ENCODE measurements around the gene CAB39.

CAB39 gene

DNA sequence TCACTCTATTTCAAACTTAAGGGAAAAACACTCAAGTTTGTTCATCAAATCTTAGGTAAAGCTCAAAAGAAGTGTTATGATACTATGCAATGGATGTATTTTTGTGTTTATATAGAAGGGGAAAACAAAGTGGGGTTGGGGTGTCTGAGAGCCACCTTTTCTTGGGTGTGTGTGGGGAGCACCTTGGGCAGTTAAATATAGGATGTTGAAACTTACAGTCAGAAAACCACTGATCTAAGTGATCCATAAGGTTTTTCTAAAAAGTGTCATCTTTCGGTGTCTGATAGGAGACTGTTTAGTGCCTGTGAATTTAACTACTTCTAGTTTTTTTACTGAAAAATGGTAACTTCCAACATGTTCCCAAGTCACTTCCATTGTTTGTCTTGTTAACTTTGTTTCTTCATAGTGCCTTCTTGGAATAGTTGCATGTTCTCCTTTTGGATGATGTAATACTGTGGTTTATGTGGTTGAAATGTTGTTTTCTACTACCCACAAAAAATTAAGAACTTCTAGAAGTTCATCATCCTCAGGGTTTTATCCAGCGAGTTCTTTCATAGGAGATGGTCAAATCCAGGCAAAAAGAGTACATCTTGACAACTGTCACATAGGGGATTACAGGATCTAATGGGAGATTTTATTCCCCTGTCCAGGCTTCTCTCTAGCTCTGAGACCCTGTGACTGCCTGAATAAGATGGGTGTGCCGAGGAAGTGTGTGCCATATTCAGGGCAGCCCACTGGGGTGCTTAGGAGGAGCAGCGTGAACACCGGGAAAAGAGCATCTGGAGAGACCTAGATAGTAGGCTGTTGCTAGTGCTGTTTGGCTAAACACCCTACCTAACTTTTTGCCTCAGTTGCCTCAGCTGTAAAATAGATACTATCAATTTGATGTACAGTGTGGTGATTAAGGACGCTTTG, 46.2 kb downstream of the CAB39 start:
- DNase-seq = no peak

DNA sequence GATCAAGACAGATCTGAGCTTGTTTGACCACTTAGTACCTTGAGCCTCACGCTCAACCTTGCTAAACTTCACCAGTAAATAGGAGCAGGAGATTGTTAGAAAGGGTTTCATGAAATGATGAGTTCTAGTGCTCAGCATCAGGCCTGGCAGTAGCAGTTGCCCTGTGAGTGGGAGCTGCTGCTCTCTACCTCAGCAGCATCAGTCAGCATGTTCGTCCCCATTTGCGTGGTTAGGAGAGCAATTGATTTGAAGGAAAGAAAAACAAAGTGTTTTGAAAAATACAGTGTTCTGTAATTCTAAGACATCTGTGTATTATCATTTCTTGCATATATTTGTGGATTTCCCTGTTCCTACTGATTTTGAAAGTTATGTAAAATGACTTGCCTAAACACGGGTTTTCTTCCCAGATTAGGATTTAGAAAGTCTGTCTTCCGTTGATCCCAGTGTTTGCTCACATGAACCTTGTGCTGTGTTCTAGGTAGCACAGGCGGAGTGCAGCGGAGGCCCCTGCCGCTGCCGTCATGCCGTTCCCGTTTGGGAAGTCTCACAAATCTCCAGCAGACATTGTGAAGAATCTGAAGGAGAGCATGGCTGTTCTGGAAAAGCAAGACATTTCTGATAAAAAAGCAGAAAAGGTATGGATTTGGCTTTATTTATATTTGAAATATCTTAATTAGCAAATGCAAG, 47.0 kb downstream of the CAB39 start:
- DNase-seq = no peak

DNA sequence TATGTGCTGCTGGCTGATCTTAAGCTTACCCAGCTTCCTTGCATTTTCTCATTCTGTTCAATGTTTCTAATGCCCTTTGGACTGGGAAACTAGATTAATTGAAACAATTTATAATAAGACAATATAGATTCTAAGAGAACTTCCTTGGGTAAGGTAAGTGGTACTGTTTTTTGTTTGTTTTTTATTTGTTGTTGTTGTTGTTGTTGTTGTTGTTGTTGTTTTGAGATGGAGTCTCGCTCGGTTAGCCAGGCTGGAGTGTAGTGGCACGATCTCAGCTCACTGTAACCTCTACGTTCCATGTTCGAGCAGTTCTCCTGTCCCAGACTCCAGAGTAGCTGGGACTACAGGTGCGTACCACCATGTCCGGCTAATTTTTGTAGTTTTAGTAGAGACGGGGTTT, 49.1 kb downstream of the CAB39 start:
- DNase-seq = no peak

DNA sequence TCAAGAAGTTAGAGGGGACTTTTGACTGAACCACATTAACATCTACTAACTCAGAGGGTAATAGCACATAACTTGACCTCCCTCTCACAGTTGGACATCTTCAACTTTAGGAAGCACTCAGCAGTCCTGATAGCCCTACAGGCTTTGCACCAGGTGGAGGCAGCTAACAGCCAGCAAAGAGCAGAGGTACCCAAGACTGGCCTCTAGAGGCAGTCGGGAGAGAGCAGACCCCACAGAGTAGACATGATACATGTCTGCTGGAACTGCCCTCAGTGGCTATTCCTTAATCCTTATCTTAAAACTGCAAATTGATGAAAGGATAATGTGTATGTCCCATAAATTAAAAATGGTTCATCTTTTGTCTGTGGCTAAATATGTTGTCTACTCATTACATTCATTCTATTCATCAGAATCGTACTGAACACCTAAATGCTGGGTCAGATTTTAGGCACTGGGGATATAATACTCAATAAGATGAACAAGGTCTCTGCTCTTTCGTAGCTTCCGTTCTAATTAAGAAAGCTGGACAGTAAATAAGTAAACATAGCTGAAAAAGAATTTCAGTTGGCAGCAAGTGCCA, 49.8 kb downstream of the CAB39 start:
- no peak for DNase-seq

DNA sequence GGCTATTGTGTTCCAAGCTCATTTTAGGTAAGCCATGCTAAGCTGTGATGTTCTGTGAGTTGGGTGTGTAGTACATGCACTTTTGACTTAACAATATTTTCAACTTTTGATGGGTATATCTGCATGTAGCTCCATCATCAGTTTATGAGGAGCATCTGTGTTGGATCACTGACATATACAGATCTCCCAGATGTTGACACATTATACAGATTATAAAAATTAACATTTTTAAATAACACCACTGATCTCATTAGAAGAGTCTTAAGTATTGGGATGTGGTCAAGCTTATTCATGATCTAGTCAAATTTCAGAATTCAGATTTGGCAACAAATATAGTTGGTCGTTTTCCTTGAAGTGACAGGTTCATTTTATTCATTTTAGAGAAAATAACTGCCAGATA, 51.7 kb downstream of the CAB39 start:
- DNase-seq = no peak

DNA sequence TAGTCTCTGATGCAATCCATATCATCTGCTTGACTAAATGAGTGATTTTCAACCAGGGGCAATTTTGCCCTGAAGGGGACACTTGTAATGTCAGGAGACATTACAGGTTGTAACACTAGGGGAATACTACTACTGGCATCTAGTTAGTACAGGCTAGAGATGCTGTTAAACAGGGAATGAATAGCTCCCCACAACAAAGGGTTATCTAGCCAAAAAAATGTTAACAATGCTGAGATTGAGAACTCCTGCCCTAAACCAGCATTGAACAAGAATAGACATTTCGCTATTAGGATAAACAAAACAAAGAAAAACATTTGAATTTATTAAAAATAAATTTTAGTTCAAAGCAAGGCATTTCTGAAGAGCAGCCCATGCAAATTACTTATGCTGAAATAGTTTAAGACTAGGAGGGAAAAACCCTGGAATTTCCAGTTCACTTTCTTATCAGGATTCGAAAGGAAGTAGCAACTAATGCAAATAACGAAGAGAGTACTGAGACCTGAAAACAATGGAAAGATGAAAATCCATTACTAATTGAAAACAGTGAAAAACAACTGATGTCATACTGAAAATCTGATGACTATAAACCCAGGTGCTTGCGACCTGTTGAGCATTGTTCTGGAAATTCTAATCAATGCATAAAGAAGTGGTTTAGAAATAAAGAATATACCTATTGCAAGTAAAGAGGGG, 53.1 kb downstream of the CAB39 start:
- DNase-seq = no peak

DNA sequence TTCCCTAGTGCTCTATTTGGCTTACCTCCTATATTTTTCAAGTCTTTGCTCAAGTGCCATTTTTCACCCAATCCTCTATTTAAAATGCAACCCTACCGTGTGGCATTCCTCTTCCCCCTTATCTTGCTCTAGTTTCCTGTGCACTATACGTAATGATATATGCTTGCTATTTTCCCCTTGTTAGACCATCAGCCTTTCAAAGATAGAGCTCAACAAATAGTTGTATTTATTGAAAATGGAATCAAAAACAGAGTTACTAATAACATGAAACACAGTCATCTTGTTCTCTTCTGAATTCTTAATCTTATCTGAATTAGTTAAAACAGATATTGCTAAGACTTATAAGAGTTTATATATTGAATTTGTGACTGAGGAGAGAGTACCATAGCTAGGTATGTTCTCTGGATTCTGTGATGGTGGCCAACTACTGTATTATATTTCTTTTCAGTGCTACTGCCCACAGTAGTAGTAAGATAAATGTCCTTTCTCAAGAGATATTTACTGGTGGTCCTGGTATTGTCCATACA, 55.3 kb downstream of the CAB39 start:
- no peak for DNase-seq

DNA sequence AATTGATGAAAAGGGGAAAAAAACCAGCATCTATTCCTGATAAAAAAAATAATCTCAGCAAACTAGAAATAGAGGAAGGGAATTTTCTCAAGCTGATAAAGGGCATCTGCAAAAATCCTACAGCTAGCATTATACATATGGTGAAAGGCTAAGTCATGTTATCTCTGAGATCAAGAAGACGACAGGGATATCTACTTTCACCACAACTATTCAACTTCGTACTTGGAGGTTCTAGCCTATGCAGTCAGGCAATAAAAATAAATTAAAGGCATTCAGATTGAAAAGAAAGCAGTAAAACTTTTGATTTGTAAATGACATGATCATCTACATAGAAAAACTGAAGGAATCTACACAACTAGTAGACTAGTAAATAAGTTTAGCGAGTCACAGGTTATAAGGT, 58.2 kb downstream of the CAB39 start:
- no peak for DNase-seq

DNA sequence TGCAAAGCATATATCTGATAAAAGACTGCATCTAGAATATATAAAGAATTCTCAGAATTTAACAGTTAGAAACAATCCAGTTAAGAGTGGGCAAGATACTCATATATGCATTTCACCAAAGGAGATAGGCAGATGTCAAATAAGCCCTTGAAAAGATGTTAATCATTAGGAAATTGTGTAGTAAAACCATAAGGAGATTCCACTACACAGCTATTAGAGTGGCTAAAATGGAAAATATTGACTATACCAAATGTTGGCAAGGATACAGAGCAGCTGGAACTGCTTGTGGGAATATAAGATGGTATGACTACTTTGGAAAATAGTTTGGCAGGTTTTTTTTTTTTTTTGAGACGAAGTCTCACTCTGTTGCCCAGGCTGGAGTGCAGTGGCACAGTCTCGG, 59.5 kb downstream of the CAB39 start:
- DNase-seq = no peak

DNA sequence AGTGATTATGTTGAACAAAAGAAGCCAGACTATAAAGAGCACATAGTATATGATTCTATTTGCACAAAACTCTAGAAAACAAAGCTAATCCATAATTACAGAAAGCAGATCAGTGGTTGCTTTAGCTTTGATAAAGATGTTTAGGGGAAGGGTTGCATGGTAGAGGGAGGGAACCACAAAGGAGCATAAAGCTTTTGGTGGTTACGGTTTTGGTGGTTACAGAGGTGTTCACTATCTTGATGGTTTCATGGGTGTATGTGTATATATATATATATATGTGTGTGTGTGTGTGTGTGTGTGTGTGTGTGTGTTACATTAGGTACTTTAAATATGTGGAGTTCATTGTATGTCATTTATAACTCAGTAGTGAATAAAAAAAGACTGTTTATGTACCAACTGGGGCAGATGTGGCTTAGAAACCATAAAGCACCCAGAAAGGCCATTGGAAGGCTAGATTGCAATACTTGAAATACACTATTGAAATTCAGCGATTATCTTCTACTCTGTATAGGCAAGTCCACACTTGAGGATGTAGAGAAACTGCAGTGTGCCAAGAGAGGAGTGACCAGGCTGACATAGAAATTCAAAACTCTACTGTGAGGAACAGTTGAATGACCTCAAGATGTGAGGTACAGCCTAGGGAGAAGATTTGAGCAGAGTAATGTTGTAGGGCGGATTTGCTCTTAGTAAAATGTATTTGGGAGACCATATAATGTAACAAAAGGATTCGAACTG, 60.6 kb downstream of the CAB39 start:
- DNase-seq = no peak

DNA sequence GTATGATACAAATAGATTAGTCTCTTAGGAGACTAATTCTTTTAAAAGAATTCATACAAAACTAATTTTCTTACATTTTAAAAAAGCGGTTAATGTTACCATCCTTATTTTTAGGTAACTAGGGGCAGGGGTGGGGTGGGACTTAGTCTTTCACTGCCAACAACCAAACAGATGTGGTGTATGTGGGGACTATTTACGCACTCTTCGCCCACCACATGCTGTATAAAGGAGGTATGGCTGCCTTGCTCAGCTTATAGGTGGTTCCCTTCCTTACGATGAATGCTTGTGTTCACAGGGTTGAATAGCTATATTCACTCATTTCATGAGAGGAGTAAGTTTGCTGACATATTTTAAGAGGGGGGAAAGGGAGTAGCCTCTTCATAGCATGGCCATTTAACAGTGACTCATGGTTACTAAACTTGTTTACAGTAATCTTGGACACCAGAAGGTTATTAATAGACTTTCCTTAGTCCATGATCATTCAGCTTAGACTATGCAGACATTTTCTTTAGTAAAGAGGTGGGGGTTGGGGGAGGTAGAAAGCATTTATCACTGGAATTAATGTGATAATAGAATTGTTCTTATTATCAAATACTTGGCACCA, 61.8 kb downstream of the CAB39 start:
- DNase-seq = no peak

DNA sequence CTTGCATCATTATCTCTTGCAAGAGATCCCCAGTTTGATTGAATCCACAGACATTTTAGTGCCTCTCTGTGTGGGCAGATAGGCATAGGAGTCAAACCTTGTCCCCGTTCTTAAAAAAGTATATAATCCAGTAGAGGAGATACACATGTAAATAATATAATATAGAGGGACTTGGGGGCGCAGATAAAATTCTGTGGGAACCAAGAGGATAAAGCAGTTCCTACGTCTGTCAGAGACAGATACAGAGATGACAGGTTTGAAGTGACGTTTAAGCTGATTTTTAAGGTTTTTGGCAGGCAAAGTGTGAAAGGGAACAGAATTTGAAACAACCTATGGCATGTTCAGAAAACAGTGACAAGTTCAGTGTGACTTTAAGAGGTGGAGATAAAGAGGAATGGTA, 63.1 kb downstream of the CAB39 start:
- DNase-seq = no peak

DNA sequence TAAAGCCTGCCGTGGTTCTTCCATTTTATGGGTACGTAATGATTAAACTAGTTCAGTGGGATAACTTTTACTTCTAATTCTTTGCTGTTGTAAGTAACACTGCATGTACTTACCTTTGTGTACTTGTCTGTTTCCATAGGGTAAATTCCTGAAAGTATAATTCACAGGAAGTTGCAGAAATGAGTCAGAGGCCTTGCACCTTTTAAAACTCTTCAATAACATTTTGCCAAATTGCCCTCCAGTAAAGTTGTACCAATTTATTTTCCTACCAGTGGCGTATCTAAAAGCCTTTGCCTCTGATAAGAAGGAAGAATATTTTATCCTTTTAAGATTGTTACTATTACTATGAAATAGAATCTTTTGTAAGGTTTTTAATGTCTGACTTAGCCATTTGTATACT, 65.1 kb downstream of the CAB39 start:
- DNase-seq = no peak

DNA sequence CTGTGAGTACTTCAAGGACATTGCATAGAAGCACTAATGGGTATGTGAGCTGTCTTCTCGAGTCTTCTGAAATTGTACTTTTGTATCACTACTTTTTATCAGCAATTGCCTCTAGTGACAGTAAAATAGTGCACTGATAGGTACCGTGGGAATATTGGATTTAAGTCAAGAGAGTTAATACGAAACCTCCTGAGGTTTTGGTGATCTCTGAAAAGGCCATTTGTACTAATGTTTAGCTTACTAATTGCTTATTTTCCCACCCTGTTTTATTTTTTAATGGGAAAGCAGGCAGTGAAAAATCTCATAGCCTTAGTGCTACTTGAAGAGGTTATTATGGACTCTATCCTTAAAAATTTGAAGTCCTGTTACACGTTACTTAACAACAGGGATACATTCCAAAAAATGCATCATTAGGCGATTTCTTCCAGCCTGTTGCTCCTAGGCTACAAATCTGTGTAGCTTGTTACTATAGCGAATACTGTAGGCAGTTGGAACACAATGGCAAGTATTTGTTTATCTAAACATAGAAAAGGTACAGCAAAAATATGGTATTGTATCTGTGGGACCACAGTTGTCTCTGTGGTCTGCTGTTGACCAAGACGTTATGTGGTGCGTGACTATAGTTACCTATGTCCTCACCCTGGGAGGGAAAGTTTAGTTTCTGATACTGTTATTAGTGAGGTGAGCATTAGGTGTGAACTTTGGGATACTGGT, 65.9 kb downstream of the CAB39 start:
- DNase-seq = no peak

DNA sequence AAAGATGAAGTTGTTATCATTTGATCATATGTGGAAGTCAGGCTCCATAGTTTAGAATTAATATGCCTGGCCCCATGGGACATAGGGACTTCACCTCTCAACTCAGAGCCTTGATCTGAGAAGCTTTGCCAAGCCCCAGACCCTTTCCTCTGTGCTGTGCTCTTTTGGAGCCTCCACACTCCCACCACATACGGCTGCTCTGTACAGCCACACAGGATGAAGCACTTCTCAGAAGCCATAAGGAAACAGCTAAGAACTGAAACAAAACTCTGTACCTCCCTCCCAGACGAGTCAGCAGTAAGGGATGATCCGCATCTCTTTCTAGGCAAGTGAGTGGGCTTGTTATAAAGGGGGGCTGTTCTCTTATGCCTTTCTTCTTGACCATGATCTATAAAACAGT, 66.5 kb downstream of the CAB39 start:
- no peak for DNase-seq

DNA sequence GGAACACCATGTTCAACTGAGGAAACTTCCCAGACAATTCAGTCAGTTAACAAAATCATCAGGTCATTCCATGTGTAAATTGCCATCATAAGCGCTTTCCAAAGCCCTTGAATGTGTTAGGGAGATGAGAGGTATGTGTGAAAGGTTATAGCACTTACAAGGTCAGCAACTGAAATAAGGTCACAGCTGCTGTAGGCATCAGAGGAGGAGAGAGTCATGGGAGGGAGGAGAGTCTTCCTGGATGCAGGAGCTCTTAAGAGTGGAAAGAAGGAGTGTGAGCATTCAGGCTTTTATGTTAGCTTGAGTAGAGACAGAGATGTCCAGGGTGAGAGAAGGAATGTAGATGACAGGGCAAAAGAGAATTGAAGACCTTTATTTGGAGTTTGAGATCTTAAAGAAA, 67.0 kb downstream of the CAB39 start:
- DNase-seq = no peak

DNA sequence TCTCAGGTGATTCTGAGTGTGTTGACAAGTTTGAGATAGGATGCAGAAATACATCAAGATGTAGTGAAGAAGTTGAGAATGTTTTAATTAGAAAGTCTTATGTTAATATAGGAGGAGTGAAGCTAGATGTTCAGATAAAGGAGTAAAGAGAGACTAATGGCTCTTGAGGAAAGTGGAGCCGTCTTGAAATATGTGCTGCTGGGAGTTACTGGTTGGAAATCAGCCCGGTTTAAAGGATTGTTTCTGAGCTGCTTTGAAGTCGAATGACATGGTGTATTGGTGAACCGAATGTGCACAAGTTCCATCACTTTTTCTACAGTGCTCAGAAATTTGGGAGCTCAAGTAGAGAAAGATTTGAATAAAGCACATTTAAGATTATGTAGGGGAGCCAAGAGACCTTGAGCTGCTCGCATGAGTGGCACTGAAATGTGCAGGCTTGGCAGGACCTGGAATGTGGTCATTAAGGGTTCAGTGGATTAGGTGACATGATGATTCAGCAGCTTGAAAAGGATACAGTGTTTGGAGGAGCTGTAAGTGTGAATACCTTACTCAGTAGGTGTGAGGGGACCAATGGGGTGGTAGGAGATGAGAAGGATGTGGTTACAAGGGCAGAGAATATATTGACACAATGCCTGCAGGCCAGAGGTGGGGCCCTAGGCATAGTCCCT, 68.6 kb downstream of the CAB39 start:
- DNase-seq = no peak

DNA sequence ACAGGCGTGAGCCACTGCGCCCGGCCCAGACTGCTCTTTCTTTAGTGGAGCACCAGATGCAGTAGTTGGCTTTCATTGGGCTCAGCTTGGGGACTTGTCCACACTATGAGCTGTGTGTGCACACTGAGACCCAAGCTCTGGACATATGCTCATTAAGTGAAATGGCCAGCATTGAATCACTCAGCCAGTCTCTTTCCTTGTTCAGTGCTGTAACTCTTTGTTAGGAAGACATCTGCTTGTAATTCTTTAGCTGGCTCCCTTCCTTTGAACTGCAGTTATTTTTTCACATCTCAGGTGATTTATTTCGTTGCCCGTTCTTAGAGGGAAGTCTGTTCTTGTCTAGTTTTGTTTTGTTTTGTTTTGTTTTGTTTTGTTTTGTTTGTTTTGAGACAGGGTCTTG, 70.5 kb downstream of the CAB39 start:
- DNase-seq = no peak

DNA sequence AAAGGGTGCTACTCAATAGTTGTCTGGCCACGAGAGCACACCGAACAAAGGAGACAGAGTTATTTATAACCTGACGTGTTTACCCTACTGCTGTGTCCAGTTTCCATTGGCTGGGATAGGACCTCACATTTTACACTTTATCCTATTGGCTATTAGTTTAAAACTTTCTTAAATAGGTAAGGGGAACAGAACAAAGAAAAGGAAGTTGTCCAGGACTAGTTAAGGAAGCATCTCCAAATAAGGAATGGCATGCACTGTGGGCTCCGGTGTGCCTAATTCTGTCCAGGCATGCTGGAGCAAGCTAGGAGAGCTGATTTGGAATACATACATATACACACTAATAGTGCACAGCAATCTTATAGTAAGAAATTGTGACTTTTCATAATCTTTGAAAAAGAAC, 72.2 kb downstream of the CAB39 start:
- DNase-seq = no peak

DNA sequence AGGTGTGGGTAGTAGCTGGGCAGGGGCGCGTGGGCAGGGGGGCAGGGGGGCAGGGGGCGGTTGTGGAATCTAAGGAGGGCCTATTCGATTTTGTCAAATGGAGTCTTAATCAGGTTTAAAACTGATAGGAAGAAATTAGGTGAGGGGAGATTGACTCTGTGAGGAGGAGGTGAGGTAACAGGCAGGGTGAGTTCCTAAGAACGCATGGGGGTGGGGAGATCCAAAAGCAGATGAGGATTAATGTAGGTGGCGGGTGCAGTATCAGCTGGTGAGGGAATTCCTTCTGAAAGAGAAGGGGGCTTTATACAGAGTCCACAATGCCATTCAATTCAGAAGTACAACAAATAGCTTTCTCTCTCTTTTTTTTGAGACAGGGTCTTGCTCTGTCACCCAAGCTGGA, 72.7 kb downstream of the CAB39 start:
- no peak for DNase-seq

DNA sequence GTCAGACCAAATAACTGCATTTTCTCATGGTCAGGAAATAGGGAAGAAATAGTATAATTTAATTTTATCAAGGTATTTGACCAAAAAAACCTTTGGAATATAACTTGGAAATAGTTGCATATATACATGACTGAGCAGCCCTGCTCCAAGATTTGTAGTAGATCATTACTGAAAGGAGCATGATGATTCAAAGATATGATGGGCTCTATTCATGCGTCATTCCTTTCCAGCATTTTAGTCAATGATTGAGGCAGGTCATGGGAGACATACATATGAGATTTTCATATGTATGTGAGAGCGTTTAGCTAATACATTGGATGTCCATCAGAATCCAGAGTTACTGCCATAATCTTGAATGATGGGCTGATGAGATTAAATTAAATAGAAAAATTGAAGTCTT, 74.5 kb downstream of the CAB39 start:
- no peak for DNase-seq
